Activated CD4-positive, alpha-beta memory T cell treated with anti-CD3 and anti-CD28 coated beads for 36 hours (primary cell): ENCODE results near the gene MYO19. TPM values are rescaled to one million over a fixed set of nuclear protein-coding genes. Genes with fewer than 3 reads are reported as not detected.
A peak's percentile ranks its signal among the peaks of the same experiment; 100 is the strongest.

Experiments used
- CTCF ChIA-PET: fragments of 350-600 bp; sonication (Branson Sonifier 250); formaldehyde crosslinking; loops from one replicate; lab custom pipeline; 2021; ENCODE audit warnings: antibody characterized with exemption, inconsistent platforms; lab: Charles Lee
- POLR2A ChIA-PET: fragments of 350-600 bp; sonication (Branson Sonifier 250); formaldehyde crosslinking; loops from one replicate; lab custom pipeline; 2021; ENCODE audit warnings: antibody characterized with exemption; lab: Charles Lee
- DNase-seq: peaks from one replicate; pipeline ENCODE4 v3.0.0-alpha.2; 2020
- H3K27ac Mint-ChIP-seq: one replicate; pipeline ENCODE4 v1.8.0; 2021; ENCODE audit warnings: mixed read lengths
- H3K27me3 Mint-ChIP-seq: one replicate; pipeline ENCODE4 v1.8.0; 2021; ENCODE audit warnings: mixed read lengths
- H3K36me3 Mint-ChIP-seq: one replicate; pipeline ENCODE4 v1.8.0; 2021; ENCODE audit warnings: mixed read lengths
- H3K4me1 Mint-ChIP-seq: one replicate; pipeline ENCODE4 v1.8.0; 2021; ENCODE audit warnings: low read depth, mixed read lengths
- H3K4me3 Mint-ChIP-seq: one replicate; pipeline ENCODE4 v1.8.0; 2021; ENCODE audit warnings: mild to moderate bottlenecking, mixed read lengths
- H3K9me3 Mint-ChIP-seq: one replicate; pipeline ENCODE4 v1.8.0; 2021; ENCODE audit warnings: mixed read lengths
- intact Hi-C: fragments of 100-400 bp; cut with micrococcal nuclease; formaldehyde crosslinking; loops from one replicate; pipeline ENCODE4 v1.15.1; 2023
- total RNA-seq, 2 experiments: library from RNA; stranded (reverse); gene quantifications; one replicate each; pipeline ENCODE4 v1.2.3, GENCODE V29; 2021

Gene MYO19
- total RNA-seq, 2 experiments from 2014 or later, result 106 to 112 TPM

DNA sequence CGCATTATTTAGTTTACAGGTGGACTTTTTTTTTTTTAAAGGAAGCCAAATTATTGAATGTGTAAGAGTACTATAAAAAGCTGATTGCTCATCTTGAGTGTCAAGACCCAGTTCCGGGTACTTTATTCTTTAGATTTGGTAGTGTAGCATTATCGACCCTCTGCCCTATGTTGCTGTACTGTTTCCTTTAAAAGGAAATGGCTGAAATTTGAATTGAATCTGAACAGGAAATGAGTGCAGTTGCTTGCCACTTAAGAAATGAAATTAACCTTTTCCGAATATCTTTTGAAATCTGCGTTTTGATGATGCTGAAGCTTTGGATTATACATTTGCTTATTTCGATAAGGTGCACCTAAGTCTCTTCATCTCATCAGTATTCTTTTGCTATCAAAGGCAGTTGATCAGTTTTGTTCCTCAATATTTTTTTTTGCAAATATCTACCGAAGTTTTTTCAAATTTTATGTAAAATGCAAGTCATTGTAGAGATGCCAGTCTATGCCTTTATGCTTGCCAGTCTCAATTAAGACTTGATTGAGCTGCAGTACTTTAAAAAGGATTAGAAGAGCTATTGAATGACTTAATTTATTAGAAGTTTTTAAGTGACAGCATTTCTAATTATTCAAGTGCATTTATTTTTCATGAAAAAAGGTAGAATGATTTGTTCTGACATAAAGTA lies 11.9 kb upstream of the MYO19 start:
- peak overlapping the region; percentile 98 for H3K27ac Mint-ChIP-seq
- no peaks in the 10 kb centered on the region for H3K9me3 Mint-ChIP-seq
- peaks cover 32% of the 10 kb centered on the region for H3K36me3 Mint-ChIP-seq
- POLR2A ChIA-PET, result interaction anchor here (0.8 to 3.6 kb wide), 5 partner anchors 11 to 884 kb away, joined by 3 to 59 read pairs (median 4); partner anchors contain the start of genes MRM1, MYO19 and PIGW
- H3K27me3 Mint-ChIP-seq, result no peaks in the 10 kb centered on the region
- peak overlapping the region; percentile 90 for H3K4me3 Mint-ChIP-seq
- DNase-seq, result no peak
- peaks cover 45% of the 10 kb centered on the region for H3K4me1 Mint-ChIP-seq
- intact Hi-C loops, result loop anchor here (2.0 to 10.0 kb wide), 2 partner anchors 56 to 178 kb away; no protein-coding TSS in a partner anchor
- CTCF ChIA-PET, result interaction anchor here (0.7 to 3.4 kb wide), 2 partner anchors 12 to 82 kb away, joined by 4 to 19 read pairs; partner anchors contain the start of genes MYO19 and PIGW

- POLR2A ChIA-PET, result interaction anchor here (0.6 to 3.6 kb wide), 9 partner anchors 10 to 885 kb away, joined by 3 to 59 read pairs (median 3); partner anchors contain the start of genes MRM1, MYO19, PIGW and ZNHIT3
- H3K27me3 Mint-ChIP-seq, result no peaks in the 10 kb centered on the region
- H3K4me3 Mint-ChIP-seq, result peak overlapping the region; percentile 90
- DNase-seq, result peak; percentile 98
- no peaks in the 10 kb centered on the region for H3K9me3 Mint-ChIP-seq
- peaks cover 40% of the 10 kb centered on the region for H3K4me1 Mint-ChIP-seq
- CTCF ChIA-PET, result interaction anchor here (0.6 to 3.4 kb wide), 3 partner anchors 11 to 473 kb away, joined by 3 to 19 read pairs (median 4); partner anchors contain the start of genes MYO19 and PIGW
- intact Hi-C loops, result loop anchor here (2.0 to 10.0 kb wide), 3 partner anchors 45 to 179 kb away; partner anchors contain the start of gene DHRS11
- peaks cover 30% of the 10 kb centered on the region for H3K36me3 Mint-ChIP-seq
- peak overlapping the region; percentile 98 for H3K27ac Mint-ChIP-seq
Measured at GRCh38 chr17:36545465-36546417, 11.1 kb upstream of the MYO19 start.

DNA sequence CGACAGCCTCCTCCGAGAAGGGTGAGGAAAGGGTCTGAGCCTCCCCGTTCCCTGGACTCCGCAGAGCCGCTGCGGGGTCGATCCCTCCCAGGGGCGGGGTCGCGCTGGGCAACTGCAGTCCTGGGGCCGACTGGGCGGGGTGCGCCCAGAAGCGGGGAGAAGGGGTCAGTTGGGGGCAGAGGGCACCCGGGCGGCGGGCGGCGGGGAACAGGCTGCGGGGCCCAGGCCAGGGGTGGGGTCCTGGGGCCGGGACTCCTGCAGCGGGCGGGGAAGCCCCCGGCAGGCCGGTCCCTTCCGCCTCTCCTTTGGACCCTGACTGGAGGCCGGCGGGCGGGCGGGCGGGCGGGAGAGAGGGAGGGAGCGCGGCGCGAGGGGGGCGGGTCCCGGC lies 10.4 kb upstream of the MYO19 start:
- POLR2A ChIA-PET, result interaction anchor here (1.1 to 3.6 kb wide), 5 partner anchors 10 to 734 kb away, joined by 3 to 59 read pairs (median 4); partner anchors contain the start of genes MRM1, MYO19 and PIGW
- CTCF ChIA-PET, result interaction anchor here (3.4 kb wide), 1 partner anchor 11 kb away, joined by 19 read pairs; the partner anchor contains the start of genes MYO19 and PIGW
- peaks cover 25% of the 10 kb centered on the region for H3K36me3 Mint-ChIP-seq
- no peak for DNase-seq
- peak overlapping the region; percentile 98 for H3K27ac Mint-ChIP-seq
- H3K27me3 Mint-ChIP-seq, result no peaks in the 10 kb centered on the region
- peak overlapping the region; percentile 97 for H3K4me3 Mint-ChIP-seq
- H3K9me3 Mint-ChIP-seq, result no peaks in the 10 kb centered on the region
- intact Hi-C loops, result loop anchor here (2.0 to 10.0 kb wide), 2 partner anchors 46 to 180 kb away; partner anchors contain the start of gene DHRS11
- H3K4me1 Mint-ChIP-seq, result peaks cover 34% of the 10 kb centered on the region

DNA sequence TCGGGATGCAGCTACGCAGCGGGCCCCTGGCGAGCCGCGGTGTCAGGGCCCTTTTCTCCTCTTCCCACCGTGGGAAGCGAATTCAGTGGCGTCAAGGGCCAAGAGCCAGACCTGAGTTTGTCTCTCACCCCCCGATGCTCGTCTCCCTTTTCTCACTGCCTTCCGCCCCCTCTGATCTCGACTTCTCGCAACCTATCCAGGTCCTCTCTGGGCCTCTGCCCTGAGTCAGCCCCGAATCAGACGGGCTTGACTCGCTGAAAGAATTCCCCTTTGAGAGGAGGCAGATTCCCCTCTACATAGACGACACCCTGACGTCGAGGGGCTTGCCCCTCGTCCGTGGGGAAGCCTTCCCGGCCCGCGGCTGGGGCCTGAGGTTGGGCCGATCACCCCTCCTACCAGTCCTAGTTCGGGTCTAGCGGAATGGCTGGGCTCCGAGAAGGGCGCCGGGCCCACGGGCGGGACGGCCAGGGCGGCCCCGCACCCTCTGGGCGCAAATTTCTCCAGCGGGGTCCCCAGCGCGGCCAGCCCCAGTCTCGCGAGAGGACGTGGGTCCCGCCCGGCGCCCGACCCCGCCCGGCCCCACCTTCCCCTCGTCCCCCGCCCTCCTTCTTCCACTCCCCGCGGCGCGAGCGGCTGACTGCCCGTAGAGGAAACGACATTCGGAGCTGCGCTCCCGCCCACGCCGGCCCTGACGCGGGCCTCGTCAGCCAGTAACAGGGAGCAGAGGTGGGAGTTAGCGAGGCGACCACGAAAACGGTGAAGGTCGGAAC lies 9.8 kb upstream of the MYO19 start, which contains the start of gene GGNBP2:
Gene GGNBP2 (plus strand): TSS at position 613 of the 770 bp plus-strand sequence. CDS start 806 bp downstream, outside the sequence.
- peak within 1 kb of the TSS; percentile 98 for H3K27ac Mint-ChIP-seq
- peak within 1 kb of the TSS; percentile 97 for H3K4me3 Mint-ChIP-seq
- intact Hi-C loops, result loop anchor here (1.0 to 10.0 kb wide), 3 partner anchors 9 to 180 kb away; partner anchors contain the start of gene DHRS11
- DNase-seq, result peak; percentile 96
- CTCF ChIA-PET, result interaction anchor here (0.6 to 3.4 kb wide), 4 partner anchors 10 to 58 kb away, joined by 3 to 19 read pairs (median 10); partner anchors contain the start of genes MRM1, MYO19 and PIGW
- no peaks in the 10 kb centered on the region for H3K9me3 Mint-ChIP-seq
- peaks cover 25% of the 10 kb centered on the region for H3K36me3 Mint-ChIP-seq
- H3K27me3 Mint-ChIP-seq, result no peaks in the 10 kb centered on the region
- peaks cover 31% of the 10 kb centered on the region for H3K4me1 Mint-ChIP-seq
- POLR2A ChIA-PET, result interaction anchor here (0.7 to 3.6 kb wide), 5 partner anchors 9 to 58 kb away, joined by 3 to 59 read pairs (median 3); partner anchors contain the start of genes MYO19, PIGW and ZNHIT3

GRCh38 chr17:36544044-36544306 lies 9.3 kb upstream of the MYO19 start:
- DNase-seq, result peak; percentile 42
- peaks cover 25% of the 10 kb centered on the region for H3K36me3 Mint-ChIP-seq
- H3K4me1 Mint-ChIP-seq, result peaks cover 31% of the 10 kb centered on the region

GRCh38 chr17:36542755-36543154 lies 8.1 kb upstream of the MYO19 start:
- H3K9me3 Mint-ChIP-seq, result no peaks in the 10 kb centered on the region
- no peak overlapping the region for H3K4me3 Mint-ChIP-seq
- no peak overlapping the region for H3K27ac Mint-ChIP-seq
- ChIA-PET POLR2A (no interaction called here), CTCF (interaction anchor here (1.5 to 1.7 kb wide), 2 partner anchors 8 to 60 kb away, joined by 4 to 16 read pairs; partner anchors contain the start of genes MYO19 and PIGW)
- intact Hi-C loops, result loop anchor here (10.0 kb wide), 1 partner anchor 182 kb away; no protein-coding TSS in a partner anchor
- no peaks in the 10 kb centered on the region for H3K27me3 Mint-ChIP-seq
- H3K4me1 Mint-ChIP-seq, result peaks cover 25% of the 10 kb centered on the region
- peaks cover 28% of the 10 kb centered on the region for H3K36me3 Mint-ChIP-seq
- no peak for DNase-seq

More at GRCh38 chr17:36544044-36544306, 9.3 kb upstream of the MYO19 start:
- H3K4me3 Mint-ChIP-seq, result peak overlapping the region; percentile 97
- ChIA-PET POLR2A (interaction anchor here (0.7 to 3.6 kb wide), 3 partner anchors 9 to 58 kb away, joined by 3 to 59 read pairs (median 3); partner anchors contain the start of genes MYO19, PIGW and ZNHIT3), CTCF (interaction anchor here (1.2 to 1.7 kb wide), 2 partner anchors 10 to 58 kb away, joined by 5 to 16 read pairs; partner anchors contain the start of genes MRM1, MYO19 and PIGW)
- H3K27ac Mint-ChIP-seq, result peak overlapping the region; percentile 98
- H3K9me3 Mint-ChIP-seq, result no peaks in the 10 kb centered on the region
- intact Hi-C loops, result loop anchor here (1.0 to 10.0 kb wide), 3 partner anchors 9 to 181 kb away; partner anchors contain the start of gene DHRS11
- H3K27me3 Mint-ChIP-seq, result no peaks in the 10 kb centered on the region

GRCh38 chr17:36540696-36541095 lies 6.0 kb upstream of the MYO19 start:
- H3K27me3 Mint-ChIP-seq, result no peaks in the 10 kb centered on the region
- H3K4me1 Mint-ChIP-seq, result peaks cover 30% of the 10 kb centered on the region
- ChIA-PET POLR2A (no interaction called here), CTCF (no interaction called here)
- peaks cover 21% of the 10 kb centered on the region for H3K36me3 Mint-ChIP-seq
- intact Hi-C loops, result loop anchor here (10.0 kb wide), 1 partner anchor 184 kb away; no protein-coding TSS in a partner anchor
- no peak overlapping the region for H3K27ac Mint-ChIP-seq
- DNase-seq, result no peak
- H3K4me3 Mint-ChIP-seq, result no peak overlapping the region
- no peaks in the 10 kb centered on the region for H3K9me3 Mint-ChIP-seq

GRCh38 chr17:36535669-36536081 lies 1.0 kb upstream of the MYO19 start:
- Mint-ChIP-seq H3K4me3 (peak overlapping the region; percentile 97), H3K4me1 (peaks cover 43% of the 10 kb centered on the region)

DNA sequence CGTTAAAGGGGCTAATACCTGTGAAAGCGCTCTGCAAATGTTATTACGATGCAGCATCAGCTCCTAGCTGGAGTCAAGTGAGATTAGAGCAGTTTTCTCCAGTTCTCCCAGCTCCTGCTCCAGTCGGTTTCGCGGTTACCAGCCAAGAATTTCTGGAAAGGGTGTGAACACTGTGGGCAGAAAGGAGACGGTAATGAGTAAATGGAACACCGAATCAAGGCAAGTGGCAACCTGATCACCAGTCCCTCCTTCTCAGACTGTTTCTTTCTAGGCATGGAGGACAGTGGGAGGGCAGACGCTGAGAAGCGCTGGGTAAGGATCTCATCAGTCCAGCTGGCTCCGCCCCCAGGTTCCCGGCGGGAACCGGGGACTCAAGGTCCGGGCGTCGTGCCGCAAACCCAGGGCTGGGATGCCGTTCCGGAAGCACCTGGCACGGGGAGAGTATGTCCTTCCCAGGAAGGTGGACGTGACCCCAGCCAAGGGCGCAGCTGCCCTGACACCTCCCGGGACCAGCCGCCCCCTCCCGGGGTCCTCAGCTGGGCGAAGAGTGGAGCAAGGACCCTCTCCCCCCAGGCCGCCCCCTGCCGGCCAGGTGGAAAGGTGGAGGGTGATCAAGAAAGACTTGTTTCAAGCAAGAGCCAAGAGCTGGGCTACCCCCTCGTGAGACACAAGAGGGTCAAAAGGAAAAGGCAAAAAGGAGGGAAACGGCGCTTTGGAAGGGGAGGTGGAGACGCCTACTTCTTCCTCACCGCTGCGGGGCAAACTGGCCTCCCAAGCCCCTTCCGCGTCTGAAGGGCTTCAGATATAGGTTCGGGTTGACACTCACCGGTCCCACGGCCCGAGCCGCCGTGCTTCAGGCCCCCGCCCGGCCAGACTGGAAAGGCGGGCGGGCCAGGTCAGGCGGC lies 481 bp downstream of the MYO19 start:
- POLR2A ChIA-PET, result interaction anchor here (0.7 to 4.6 kb wide), 6 partner anchors 10 to 724 kb away, joined by 3 to 59 read pairs (median 10); partner anchors contain the start of genes GGNBP2 and MRM1
- H3K4me3 Mint-ChIP-seq, result peak overlapping the region; percentile 97
- peak; percentile 63 for DNase-seq
- peaks cover 44% of the 10 kb centered on the region for H3K4me1 Mint-ChIP-seq
- H3K27me3 Mint-ChIP-seq, result no peaks in the 10 kb centered on the region
- CTCF ChIA-PET, result interaction anchor here (0.5 to 3.9 kb wide), 14 partner anchors 10 to 500 kb away, joined by 3 to 27 read pairs (median 4); partner anchors contain the start of genes GGNBP2 and MRM1
- intact Hi-C loops, result loop anchor here (2.0 kb wide), 2 partner anchors 47 to 57 kb away; partner anchors contain the start of genes DHRS11 and ZNHIT3
- H3K9me3 Mint-ChIP-seq, result no peaks in the 10 kb centered on the region
- peaks cover 42% of the 10 kb centered on the region for H3K36me3 Mint-ChIP-seq
- H3K27ac Mint-ChIP-seq, result peak overlapping the region; percentile 95

More at GRCh38 chr17:36535669-36536081, 1.0 kb upstream of the MYO19 start:
- Mint-ChIP-seq H3K27ac (peak overlapping the region; percentile 95), H3K36me3 (peaks cover 37% of the 10 kb centered on the region), H3K9me3 (no peaks in the 10 kb centered on the region), H3K27me3 (no peaks in the 10 kb centered on the region)
- CTCF ChIA-PET, result interaction anchor here (1.6 to 3.9 kb wide), 4 partner anchors 8 to 67 kb away, joined by 3 to 27 read pairs (median 18); partner anchors contain the start of genes GGNBP2 and MRM1
- no peak for DNase-seq
- intact Hi-C loops, result loop anchor here (1.0 to 2.0 kb wide), 4 partner anchors 9 to 66 kb away; partner anchors contain the start of genes DHRS11, GGNBP2, MRM1 and ZNHIT3
- POLR2A ChIA-PET, result interaction anchor here (1.2 to 4.6 kb wide), 6 partner anchors 9 to 66 kb away, joined by 4 to 59 read pairs (median 10); partner anchors contain the start of genes GGNBP2, MRM1 and ZNHIT3
